Keratinocyte (primary cell): ENCODE data around the gene SUSD3. TPM values are rescaled to one million over a fixed set of nuclear protein-coding genes. Genes with fewer than 3 reads are reported as not detected.

Source experiments
- DNase-seq: peaks from one replicate; pipeline ENCODE4 v3.0.0-alpha.2; 2011; ENCODE audit warnings: low read depth, missing footprints, low spot score
- FAIRE-seq: peaks from 2 replicates; lab custom pipeline; 2011; peaks lifted over from hg19 to GRCh38; lab: Jason Lieb, UNC
- H2AFZ ChIP-seq: 2 replicates; pipeline ENCODE4 v1.6.0; 2012; ENCODE audit warnings: low read length, control low read depth, inconsistent platforms; ENCODE audit not compliant: control insufficient read depth
- H3K27ac ChIP-seq: 2 replicates; pipeline ENCODE4 v1.5.1; 2011; ENCODE audit warnings: low read length; ENCODE audit not compliant: control insufficient read depth, insufficient read depth
- H3K27me3 ChIP-seq: 3 replicates; pipeline ENCODE4 v1.6.0; 2011; ENCODE audit warnings: low read length; ENCODE audit not compliant: control insufficient read depth, insufficient read depth; ENCODE audit errors: extremely low read depth
- H3K36me3 ChIP-seq, 2 experiments: 2 replicates in 1 of 2; 3 replicates in 1 of 2; pipeline ENCODE4 v1.5.1; 2011; ENCODE audit warnings: low read length in 2 of 2, mild to moderate bottlenecking in 1 of 2; ENCODE audit not compliant: control insufficient read depth in 2 of 2, insufficient read depth in 2 of 2; ENCODE audit errors: extremely low read depth in 1 of 2
- H3K4me1 ChIP-seq: 3 replicates; pipeline ENCODE4 v1.5.1; 2011; ENCODE audit warnings: low read length; ENCODE audit not compliant: control insufficient read depth, insufficient read depth; ENCODE audit errors: extremely low read depth
- H3K4me2 ChIP-seq: 3 replicates; pipeline ENCODE4 v1.6.0; 2011; ENCODE audit warnings: low read depth, low read length; ENCODE audit not compliant: control insufficient read depth, insufficient read depth; ENCODE audit errors: extremely low read depth
- H3K4me3 ChIP-seq, 3 experiments: fragments of 200-600 bp in 1 of 3; sonication (generic) in 1 of 3; 2 replicates in 2 of 3; 3 replicates in 1 of 3; pipeline ENCODE4 v1.5.1; 2011 to 2016; ENCODE audit warnings: low read length in 3 of 3, mild to moderate bottlenecking in 3 of 3, control low read depth in 2 of 3, inconsistent platforms in 1 of 3, low read depth in 1 of 3, mixed read lengths in 1 of 3, mixed run types in 1 of 3, moderate library complexity in 1 of 3; ENCODE audit not compliant: control insufficient read depth in 2 of 3, insufficient read depth in 2 of 3; ENCODE audit errors: extremely low read depth in 1 of 3
- H3K79me2 ChIP-seq: 2 replicates; pipeline ENCODE4 v1.6.0; 2012; ENCODE audit warnings: low read length; ENCODE audit not compliant: control insufficient read depth, insufficient read depth
- H3K9ac ChIP-seq: 3 replicates; pipeline ENCODE4 v1.6.0; 2011; ENCODE audit warnings: low read length; ENCODE audit not compliant: control insufficient read depth, insufficient read depth; ENCODE audit errors: extremely low read depth
- H3K9me1 ChIP-seq: 3 replicates; pipeline ENCODE4 v1.6.0; 2011; ENCODE audit warnings: low read length; ENCODE audit not compliant: control insufficient read depth, insufficient read depth; ENCODE audit errors: extremely low read depth
- H3K9me3 ChIP-seq: 2 replicates; pipeline ENCODE4 v1.5.1; 2012; ENCODE audit warnings: low read depth, low read length; ENCODE audit not compliant: control insufficient read depth
- H4K20me1 ChIP-seq: 3 replicates; pipeline ENCODE4 v1.6.0; 2011; ENCODE audit warnings: low read length; ENCODE audit not compliant: control insufficient read depth, insufficient read depth; ENCODE audit errors: extremely low read depth
- CTCF ChIP-seq, 3 experiments: IDR thresholded peaks in 1 of 3; conservative IDR thresholded peaks in 1 of 3; optimal IDR thresholded peaks in 1 of 3; 2 replicates in 2 of 3; 3 replicates in 1 of 3; pipeline versions ENCODE3 to v1.5.1; 2011; ENCODE audit warnings: low read length in 3 of 3, mild to moderate bottlenecking in 3 of 3, moderate library complexity in 2 of 3, control low read depth in 1 of 3, inconsistent platforms in 1 of 3; ENCODE audit not compliant: insufficient read depth in 2 of 3; ENCODE audit errors: extremely low read depth in 1 of 3
- EZH2 ChIP-seq: IDR thresholded peaks from one replicate; pipeline ENCODE4 v1.6.1; 2012; ENCODE audit warnings: inconsistent platforms, mild to moderate bottlenecking, low read length, moderate library complexity
- dilution Hi-C: fragments of 300-500 bp; cut with MboI; formaldehyde crosslinking; loops from one replicate; pipeline ENCODE4 v1.7.0; 2020; ENCODE audit warnings: low sequenced_read_pairs; ENCODE audit not compliant: extremely low pct_ligation_motif_present
- polyA plus RNA-seq, 5 experiments: library from polyadenylated mRNA; depleted of rRNA in 3 of 5; stranded (reverse) in 3 of 5; stranded (forward) in 1 of 5; unstranded in 1 of 5; fragments of >200 nt; gene quantifications; 1 replicate in 1 of 5; 2 replicates in 3 of 5; 3 replicates in 1 of 5; pipeline versions ENCODE4 v1.2.1 to v1.2.3, GENCODE V29; 2011 to 2012; ENCODE audit warnings: missing spikeins in 2 of 5, low read depth in 1 of 5, low replicate concordance in 1 of 5

Gene SUSD3
- polyA plus RNA-seq, 1 donor (not counting 4 experiments of a cell fraction or from before 2014, with no cell fraction given): 0.20 TPM

GRCh38 chr9:93107151-93107824, 48.8 kb downstream of the SUSD3 start:
- H4K20me1 ChIP-seq: no peaks in the 10 kb centered on the region

GRCh38 chr9:93107825-93108161, 49.3 kb downstream of the SUSD3 start:
- TF ChIP-seq EZH2 (no peak), CTCF (optimal IDR thresholded peaks at IDR 0.05 in 1 of 3, IDR thresholded peaks at IDR 0.05 in 1 of 3, conservative IDR thresholded peaks at IDR 0.05 in 1 of 3; ENCODE audit: extremely low read depth in 1 of 3, insufficient read depth in 2 of 3, low read length in 3 of 3) (no peak)
- FAIRE-seq (no peak), DNase-seq (no peak)
- Histone ChIP-seq H3K4me2 (no peak overlapping the region), H3K4me3 (no peak overlapping the region), H3K9me1 (peaks cover 3% of the 10 kb centered on the region), H3K36me3 (peaks cover 16 to 17% of the 10 kb centered on the region in 2 experiments), H3K9me3 (no peaks in the 10 kb centered on the region), H3K27me3 (no peaks in the 10 kb centered on the region), H3K9ac (no peak overlapping the region), H3K4me1 (peaks cover 3% of the 10 kb centered on the region), H4K20me1 (no peaks in the 10 kb centered on the region), H3K79me2 (peaks cover 24% of the 10 kb centered on the region), H2AFZ (no peak overlapping the region), H3K27ac (no peak overlapping the region)
- dilution Hi-C loops: no loop called here

More at GRCh38 chr9:93107151-93107824, 48.8 kb downstream of the SUSD3 start:
- no peak for FAIRE-seq
- H2AFZ ChIP-seq: no peak overlapping the region
- no peak overlapping the region for H3K4me2 ChIP-seq
- peaks cover 3% of the 10 kb centered on the region for H3K4me1 ChIP-seq
- H3K9ac ChIP-seq: no peak overlapping the region
- H3K36me3 ChIP-seq: peaks cover 16 to 17% of the 10 kb centered on the region in 2 experiments
- no peak for DNase-seq
- H3K9me3 ChIP-seq: no peaks in the 10 kb centered on the region
- H3K27ac ChIP-seq: no peak overlapping the region
- H3K4me3 ChIP-seq: no peak overlapping the region
- peaks cover 3% of the 10 kb centered on the region for H3K9me1 ChIP-seq
- H3K27me3 ChIP-seq: no peaks in the 10 kb centered on the region
- TF ChIP-seq EZH2: no peak
- TF ChIP-seq CTCF (optimal IDR thresholded peaks at IDR 0.05 in 1 of 3, IDR thresholded peaks at IDR 0.05 in 1 of 3, conservative IDR thresholded peaks at IDR 0.05 in 1 of 3; ENCODE audit: extremely low read depth in 1 of 3, insufficient read depth in 2 of 3, low read length in 3 of 3): no peak
- peaks cover 24% of the 10 kb centered on the region for H3K79me2 ChIP-seq
- dilution Hi-C loops: no loop called here
